HS-5 (cell line): ENCODE data around the gene CTAG1B.
"Not testable (repeated sequence)": the region's sequence is repeated elsewhere in the genome, so short reads cannot be mapped to it uniquely, and the experiment has no call there.

Experiments used
- DNase-seq: peaks from one replicate; pipeline ENCODE4 v3.0.0-alpha.2; 2012; ENCODE audit warnings: low read depth

CTAG1B gene

GRCh38 chrX:154582994-154583393 is 36.1 kb downstream of the CTAG1B start:
- DNase-seq, result not testable (repeated sequence)

DNA sequence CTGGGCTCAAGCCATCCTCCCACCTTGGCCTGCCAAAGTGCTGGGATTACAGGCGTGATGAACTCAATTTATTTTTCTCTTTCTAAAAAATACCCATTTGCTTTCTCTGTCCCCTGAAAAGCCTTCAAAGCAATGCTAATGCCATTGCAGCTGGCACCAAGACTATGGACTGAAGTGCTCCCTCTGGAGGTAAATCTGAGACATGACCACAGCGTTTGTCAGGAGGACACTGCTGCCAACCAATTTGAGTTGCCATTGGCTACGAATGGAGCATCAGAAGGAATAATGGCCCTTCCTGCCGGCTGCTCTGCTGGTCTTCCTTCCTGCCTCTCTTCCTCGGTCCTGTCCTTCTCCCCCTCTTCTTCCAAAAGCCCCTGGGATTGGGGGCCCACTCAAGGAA is 44.0 kb downstream of the CTAG1B start:
- DNase-seq, result not testable (repeated sequence)

DNA sequence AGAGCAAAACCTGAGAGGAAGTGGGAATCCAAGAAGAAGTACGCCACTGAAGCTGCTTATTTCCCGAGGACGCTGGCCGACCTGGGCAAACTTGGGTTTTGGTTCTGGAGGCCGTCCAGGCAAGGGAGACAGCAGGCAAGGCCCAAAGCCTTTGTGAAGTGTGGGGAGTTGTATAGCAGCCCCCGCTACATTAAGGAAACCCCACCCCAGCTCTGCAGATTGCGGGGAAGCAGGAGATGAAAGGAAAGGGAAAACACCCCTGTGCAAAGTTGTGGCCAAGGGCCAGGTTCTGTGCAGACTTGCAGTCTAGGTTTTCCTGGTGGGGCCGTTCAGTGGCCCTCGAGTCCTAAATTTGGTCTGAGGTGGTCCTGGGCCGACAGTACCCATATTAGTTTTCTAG is 46.0 kb downstream of the CTAG1B start:
- not testable (repeated sequence) for DNase-seq

- not testable (repeated sequence) for DNase-seq
Observed at GRCh38 chrX:154570361-154570760, 48.7 kb downstream of the CTAG1B start.
